Activated T-helper 1 cell treated with anti-CD3 and anti-CD28 coated beads, Interleukin-12 subunit alpha, Interleukin-12 subunit beta, Interleukin-2, Interleukin-4 antibody, amounts not matched to agents 30 ng/mL and 10 ng/mL and 1 ng/mL, durations not matched to agents 14 hours and 24 hours and 36 hours (primary cell): Measurements from ENCODE around the gene CYTH3. TPM values are rescaled to one million over a fixed set of nuclear protein-coding genes. Genes with fewer than 3 reads are reported as not detected.

Experiments
- DNase-seq: peaks from one replicate; pipeline ENCODE4 v3.0.0; 2021; ENCODE audit warnings: low spot score
- H3K27ac Mint-ChIP-seq: one replicate; pipeline ENCODE4 v1.8.0; 2021; ENCODE audit warnings: mild to moderate bottlenecking, mixed read lengths
- H3K27me3 Mint-ChIP-seq: one replicate; pipeline ENCODE4 v1.8.0; 2022; ENCODE audit warnings: mild to moderate bottlenecking, moderate library complexity, mixed read lengths; ENCODE audit not compliant: insufficient read depth
- H3K36me3 Mint-ChIP-seq: one replicate; pipeline ENCODE4 v1.8.0; 2021; ENCODE audit warnings: low read depth, mixed read lengths
- H3K4me1 Mint-ChIP-seq: one replicate; pipeline ENCODE4 v1.8.0; 2021; ENCODE audit warnings: low read depth, mixed read lengths
- H3K4me3 Mint-ChIP-seq: one replicate; pipeline ENCODE4 v1.8.0; 2021; ENCODE audit warnings: mild to moderate bottlenecking, moderate library complexity, mixed read lengths
- H3K9me3 Mint-ChIP-seq: one replicate; pipeline ENCODE4 v1.8.0; 2021; ENCODE audit warnings: mixed read lengths
- intact Hi-C: fragments of 100-400 bp; cut with micrococcal nuclease; formaldehyde crosslinking; loops from one replicate; pipeline ENCODE4 v1.15.1; 2024
- total RNA-seq: library from RNA; stranded (reverse); gene quantifications from 2 replicates; pipeline ENCODE4 v1.2.3, GENCODE V29; 2022

CYTH3 gene
- total RNA-seq, 1 donor from 2014 or later, result 0.65 TPM

- peaks cover 5% of the 10 kb centered on the region for H3K4me1 Mint-ChIP-seq
- no peaks in the 10 kb centered on the region for H3K27me3 Mint-ChIP-seq
- no peak overlapping the region for H3K4me3 Mint-ChIP-seq
- peaks cover 61% of the 10 kb centered on the region for H3K36me3 Mint-ChIP-seq
- no peaks in the 10 kb centered on the region for H3K9me3 Mint-ChIP-seq
- intact Hi-C loops, result no loop called here
- no peak for DNase-seq
- H3K27ac Mint-ChIP-seq, result no peak overlapping the region
Observed at GRCh38 chr7:6148724-6149360, 123.6 kb downstream of the CYTH3 start.

DNA sequence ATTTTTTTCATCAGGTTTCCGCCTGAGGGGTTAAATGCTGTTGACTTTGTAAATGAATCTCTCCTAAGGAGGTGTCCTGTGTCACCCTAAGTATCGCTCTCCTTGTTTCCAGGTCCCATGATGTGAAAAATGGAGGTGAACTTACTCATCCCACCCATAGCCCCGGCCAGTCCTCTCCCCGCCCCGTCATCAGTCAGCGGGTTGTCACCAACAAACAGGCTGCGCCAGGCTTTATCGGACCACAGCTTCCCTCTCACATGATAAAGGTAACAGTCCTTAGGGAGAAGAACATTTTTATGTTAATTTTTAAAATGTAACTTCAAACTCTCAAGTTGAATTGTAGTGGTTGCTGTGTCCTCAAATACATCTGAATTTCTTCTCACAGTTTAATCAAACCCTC lies 124.8 kb downstream of the CYTH3 start:
- peaks cover 65% of the 10 kb centered on the region for H3K36me3 Mint-ChIP-seq
- no peak for DNase-seq
- H3K27ac Mint-ChIP-seq, result no peak overlapping the region
- H3K4me1 Mint-ChIP-seq, result peaks cover 7% of the 10 kb centered on the region
- H3K27me3 Mint-ChIP-seq, result no peaks in the 10 kb centered on the region
- no peak overlapping the region for H3K4me3 Mint-ChIP-seq
- no peaks in the 10 kb centered on the region for H3K9me3 Mint-ChIP-seq
- intact Hi-C loops, result no loop called here

DNA sequence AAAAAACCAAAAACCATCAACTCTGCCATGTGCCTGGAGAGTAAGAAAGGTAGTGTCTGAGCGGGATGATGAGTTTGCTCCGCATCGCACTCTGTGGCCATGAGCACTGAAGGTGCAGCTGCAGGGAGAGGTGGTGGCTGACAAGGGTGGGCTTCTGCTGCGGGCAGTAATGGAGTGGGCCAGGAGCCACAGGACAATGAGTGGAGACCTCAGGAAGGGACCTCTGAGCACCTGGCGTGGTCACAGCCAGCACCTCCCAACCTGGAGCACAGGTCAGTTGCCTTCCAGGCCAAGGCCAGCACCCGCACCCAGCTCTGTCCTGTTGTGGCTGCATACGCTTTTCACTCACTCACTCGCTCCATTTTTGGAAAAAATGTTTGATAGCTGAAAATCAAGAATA lies 125.8 kb downstream of the CYTH3 start:
- Mint-ChIP-seq H3K27ac (no peak overlapping the region), H3K4me1 (peaks cover 7% of the 10 kb centered on the region), H3K27me3 (no peaks in the 10 kb centered on the region), H3K36me3 (peaks cover 63% of the 10 kb centered on the region), H3K4me3 (no peak overlapping the region), H3K9me3 (no peaks in the 10 kb centered on the region)
- intact Hi-C loops, result no loop called here
- no peak for DNase-seq

- Mint-ChIP-seq H3K4me3 (no peak overlapping the region), H3K9me3 (no peaks in the 10 kb centered on the region), H3K27ac (no peak overlapping the region), H3K4me1 (peaks cover 7% of the 10 kb centered on the region), H3K36me3 (peaks cover 57% of the 10 kb centered on the region), H3K27me3 (no peaks in the 10 kb centered on the region)
- intact Hi-C loops, result no loop called here
- no peak for DNase-seq
Observed at GRCh38 chr7:6143997-6144396, 128.4 kb downstream of the CYTH3 start.

GRCh38 chr7:6142871-6143380 lies 129.5 kb downstream of the CYTH3 start:
- Mint-ChIP-seq H3K9me3 (no peaks in the 10 kb centered on the region), H3K4me3 (no peak overlapping the region), H3K27ac (no peak overlapping the region), H3K27me3 (no peaks in the 10 kb centered on the region), H3K4me1 (peaks cover 7% of the 10 kb centered on the region), H3K36me3 (peaks cover 49% of the 10 kb centered on the region)
- intact Hi-C loops, result no loop called here
- DNase-seq, result no peak

DNA sequence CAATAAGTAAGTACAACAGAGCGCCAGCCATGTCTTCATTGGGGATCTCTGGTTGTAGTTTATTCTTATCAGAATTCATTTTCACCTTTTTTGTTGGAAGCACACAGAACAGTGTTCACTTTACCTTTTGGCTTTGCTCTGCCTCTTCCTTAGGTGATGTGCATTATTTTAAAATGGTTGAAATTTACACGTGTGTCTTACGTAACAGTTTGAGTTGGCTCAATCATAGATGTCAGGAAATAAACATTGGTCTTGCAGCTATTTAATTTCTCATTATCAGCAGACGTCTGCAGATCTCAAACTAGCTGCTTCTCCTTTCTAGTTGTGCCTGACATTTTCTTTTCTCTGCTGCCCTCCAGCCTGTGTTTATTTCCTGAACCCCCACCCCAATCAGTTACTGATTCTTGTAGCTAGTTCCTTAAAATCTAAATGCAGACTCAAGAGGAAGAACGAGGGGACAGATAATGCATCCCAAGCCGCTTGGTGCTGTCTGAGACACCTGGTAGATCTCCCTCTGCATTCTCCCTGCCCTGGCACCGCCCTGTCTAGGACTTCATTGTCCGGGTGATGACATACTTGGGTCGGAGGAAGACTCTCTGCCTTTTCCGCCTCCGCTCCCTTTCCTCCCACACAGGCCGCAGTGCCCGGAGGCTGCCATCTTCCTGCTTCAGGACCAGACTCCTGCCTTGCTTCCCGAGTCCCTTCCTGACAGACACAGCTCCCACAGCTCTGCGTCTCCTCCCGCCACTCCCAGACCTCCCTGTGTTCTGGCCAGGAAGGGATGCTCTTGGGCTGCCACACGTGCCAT lies 133.0 kb downstream of the CYTH3 start:
- Mint-ChIP-seq H3K36me3 (peaks cover 32% of the 10 kb centered on the region), H3K4me3 (no peak overlapping the region), H3K27me3 (no peaks in the 10 kb centered on the region), H3K27ac (no peak overlapping the region), H3K4me1 (peaks cover 7% of the 10 kb centered on the region), H3K9me3 (no peaks in the 10 kb centered on the region)
- DNase-seq, result no peak
- intact Hi-C loops, result no loop called here

GRCh38 chr7:6136475-6136874 lies 135.9 kb downstream of the CYTH3 start:
- no peak for DNase-seq
- Mint-ChIP-seq H3K27ac (no peak overlapping the region), H3K36me3 (peaks cover 28% of the 10 kb centered on the region), H3K4me1 (no peaks in the 10 kb centered on the region), H3K9me3 (no peaks in the 10 kb centered on the region), H3K27me3 (no peaks in the 10 kb centered on the region), H3K4me3 (no peak overlapping the region)
- intact Hi-C loops, result no loop called here

DNA sequence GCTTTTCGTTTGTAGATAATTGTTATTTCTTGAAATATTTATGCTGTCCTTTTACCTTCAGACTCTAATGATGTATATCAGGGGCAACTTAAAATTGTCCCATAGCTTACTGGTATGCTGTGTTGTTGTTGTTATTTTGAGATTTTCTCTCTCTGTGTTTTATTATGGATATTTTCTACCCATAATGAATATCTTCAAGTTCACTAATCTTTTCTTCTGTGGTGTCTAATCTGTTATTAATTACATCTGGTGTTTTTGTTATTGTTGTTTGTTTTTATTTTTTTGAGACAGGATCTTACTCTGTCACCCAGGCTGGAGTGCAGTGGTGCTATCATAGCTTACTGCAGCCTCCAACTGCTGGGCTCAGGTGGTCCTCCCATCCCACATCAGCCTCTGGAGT lies 139.2 kb downstream of the CYTH3 start:
- Mint-ChIP-seq H3K4me1 (peaks cover 5% of the 10 kb centered on the region), H3K27ac (no peak overlapping the region), H3K36me3 (peaks cover 27% of the 10 kb centered on the region), H3K9me3 (no peaks in the 10 kb centered on the region), H3K4me3 (no peak overlapping the region), H3K27me3 (no peaks in the 10 kb centered on the region)
- no peak for DNase-seq
- intact Hi-C loops, result no loop called here

- peaks cover 5% of the 10 kb centered on the region for H3K4me1 Mint-ChIP-seq
- no peaks in the 10 kb centered on the region for H3K9me3 Mint-ChIP-seq
- intact Hi-C loops, result no loop called here
- DNase-seq, result no peak
- H3K27me3 Mint-ChIP-seq, result no peaks in the 10 kb centered on the region
- peak overlapping the region; percentile 56 for H3K27ac Mint-ChIP-seq
- peaks cover 31% of the 10 kb centered on the region for H3K36me3 Mint-ChIP-seq
- H3K4me3 Mint-ChIP-seq, result no peak overlapping the region
Observed at GRCh38 chr7:6130007-6130587, 142.3 kb downstream of the CYTH3 start.

- Mint-ChIP-seq H3K27ac (no peak overlapping the region), H3K36me3 (peaks cover 32% of the 10 kb centered on the region)
Observed at GRCh38 chr7:6128205-6128604, 144.2 kb downstream of the CYTH3 start.

DNA sequence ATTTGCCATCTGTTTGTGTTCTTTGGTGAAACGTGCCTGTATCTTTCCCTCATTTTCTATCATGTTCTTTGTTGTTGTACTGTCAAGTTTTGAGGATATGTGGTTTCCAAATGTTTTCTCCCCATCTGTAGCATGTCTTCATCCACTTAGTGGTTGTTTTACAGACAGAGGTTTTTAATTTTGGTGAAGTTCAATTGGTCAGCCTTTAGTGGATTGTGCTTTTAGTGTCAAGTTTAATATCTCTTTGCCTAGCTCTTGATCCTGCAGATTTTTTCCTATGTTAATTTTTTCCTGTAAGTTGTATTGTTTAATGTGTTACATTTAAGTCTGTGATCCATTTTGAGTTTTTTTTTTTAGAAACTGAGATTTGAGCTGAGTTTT lies 145.3 kb downstream of the CYTH3 start:
- Mint-ChIP-seq H3K27me3 (no peaks in the 10 kb centered on the region), H3K27ac (peak overlapping the region; percentile 45), H3K36me3 (peaks cover 33% of the 10 kb centered on the region), H3K4me3 (no peak overlapping the region), H3K4me1 (peaks cover 5% of the 10 kb centered on the region), H3K9me3 (peaks cover 2% of the 10 kb centered on the region)
- DNase-seq, result no peak
- intact Hi-C loops, result no loop called here

More at GRCh38 chr7:6128205-6128604, 144.2 kb downstream of the CYTH3 start:
- Mint-ChIP-seq H3K4me1 (peaks cover 5% of the 10 kb centered on the region), H3K4me3 (no peak overlapping the region), H3K27me3 (no peaks in the 10 kb centered on the region), H3K9me3 (no peaks in the 10 kb centered on the region)
- intact Hi-C loops, result no loop called here
- DNase-seq, result no peak

GRCh38 chr7:6123843-6124242 lies 148.6 kb downstream of the CYTH3 start:
- intact Hi-C loops, result no loop called here
- peaks cover 52% of the 10 kb centered on the region for H3K36me3 Mint-ChIP-seq
- no peaks in the 10 kb centered on the region for H3K4me1 Mint-ChIP-seq
- peaks cover 15% of the 10 kb centered on the region for H3K9me3 Mint-ChIP-seq
- H3K4me3 Mint-ChIP-seq, result no peak overlapping the region
- no peaks in the 10 kb centered on the region for H3K27me3 Mint-ChIP-seq
- no peak for DNase-seq
- H3K27ac Mint-ChIP-seq, result no peak overlapping the region

DNA sequence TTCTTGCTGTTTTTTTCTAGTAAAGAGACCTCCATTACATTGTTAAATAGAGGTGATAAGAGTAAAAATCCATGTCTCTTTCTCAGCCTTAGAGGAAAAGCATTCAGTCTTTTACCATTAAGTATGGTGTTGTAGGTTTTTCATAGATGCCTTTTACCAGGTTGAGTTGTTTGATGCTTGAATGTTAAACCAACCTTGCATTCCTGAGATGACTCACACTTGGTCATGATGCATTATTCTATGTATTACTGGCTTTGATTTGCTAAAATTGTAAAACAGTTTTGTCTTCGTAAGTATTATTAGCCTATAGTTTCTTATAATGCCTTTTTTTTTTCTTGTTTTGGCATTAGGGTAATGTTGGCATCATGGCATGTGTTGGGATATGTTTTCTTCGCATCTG lies 151.3 kb downstream of the CYTH3 start:
- intact Hi-C loops, result no loop called here
- Mint-ChIP-seq H3K9me3 (peaks cover 15% of the 10 kb centered on the region), H3K4me1 (peaks cover 26% of the 10 kb centered on the region), H3K27ac (no peak overlapping the region), H3K27me3 (no peaks in the 10 kb centered on the region), H3K4me3 (no peak overlapping the region), H3K36me3 (peaks cover 70% of the 10 kb centered on the region)
- DNase-seq, result no peak
